Upper lobe of left lung (tissue), 6 donors: ENCODE data around the gene SPRR2A. TPM values are rescaled to one million over a fixed set of nuclear protein-coding genes. Genes with fewer than 3 reads are reported as not detected.
A peak's percentile ranks its signal among the peaks of the same experiment; 100 is the strongest.
"Not testable (repeated sequence)": the region's sequence is repeated elsewhere in the genome, so short reads cannot be mapped to it uniquely, and the experiment has no call there.

Experiments
- ATAC-seq, 2 donors: fragments of 200-7000 bp; cut with Tn5 transposase; one replicate each; pipeline ENCODE4 v1.9.1; 2022; ENCODE audit warnings: mild to moderate bottlenecking in 2 of 2, moderate library complexity in 2 of 2; ENCODE audit not compliant: low FRiP score in 2 of 2
- DNase-seq, 2 donors: peaks; one replicate each; pipeline ENCODE4 v3.0.0-alpha.2; 2019 to 2020
- H3K27ac ChIP-seq, 4 donors: fragments of 200-600 bp; sonication (generic); one replicate each; pipeline ENCODE4 v1.5.1; 2016 to 2019
- H3K27me3 ChIP-seq, 4 donors: fragments of 200-600 bp; sonication (generic); one replicate each; pipeline ENCODE4 v1.5.1; 2017 to 2019
- H3K36me3 ChIP-seq, 4 donors: fragments of 200-600 bp; sonication (generic); one replicate each; pipeline ENCODE4 v1.5.1; 2016 to 2019
- H3K4me1 ChIP-seq, 4 donors: fragments of 200-600 bp; sonication (generic); one replicate each; pipeline ENCODE4 v1.5.1; 2018 to 2019
- H3K4me3 ChIP-seq, 4 donors: fragments of 200-600 bp; sonication (generic); one replicate each; pipeline ENCODE4 v1.5.1; 2017 to 2019; ENCODE audit warnings: mild to moderate bottlenecking in 2 of 4, moderate library complexity in 1 of 4
- H3K9me3 ChIP-seq, 4 donors: fragments of 200-600 bp; sonication (generic); one replicate each; pipeline ENCODE4 v1.5.1; 2018 to 2019
- EP300 ChIP-seq, 4 donors: sonication (generic); formaldehyde crosslinking; IDR thresholded peaks; one replicate each; pipeline ENCODE4 v1.5.1; 2017; ENCODE audit warnings: antibody characterized with exemption in 4 of 4, control low read depth in 2 of 4
- POLR2A ChIP-seq, 4 donors: fragments of 450-650 bp; IDR thresholded peaks; one replicate each; pipeline ENCODE4 v1.5.1; 2016 to 2017; ENCODE audit warnings: antibody characterized with exemption in 4 of 4, mild to moderate bottlenecking in 2 of 4
- POLR2AphosphoS5 ChIP-seq, 2 donors: sonication (generic); formaldehyde crosslinking; IDR thresholded peaks; one replicate each; pipeline ENCODE4 v1.5.1; 2017; ENCODE audit warnings: antibody characterized with exemption in 2 of 2
- WGBS, 2 donors: methylation state at CpG; one replicate each; pipeline ENCODE4 v1.1.5; 2017 to 2018; 5-methylcytosine and 5-hydroxymethylcytosine counted together
- total RNA-seq, 6 donors: library from RNA; depleted of rRNA in 4 of 6; stranded (reverse); fragments of >200 nt in 4 of 6; gene quantifications; one replicate each; pipeline versions ENCODE4 v1.1.0 to v1.2.1, GENCODE V29; 2016 to 2021
- TF ChIP-seq, protein P1 (sequence below), 6 experiments: fragments of 450-650 bp in 4 of 6; fragments of 200-600 bp in 2 of 6; sonication (generic) in 2 of 6; IDR thresholded peaks; one replicate each; pipeline ENCODE4 v1.5.1; 2016 to 2019; ENCODE audit warnings: antibody characterized with exemption in 6 of 6
- donor health status: DM: no; HTN: no; CAD: no; lungs with moderate emphysema.
- donor health status: DM: no; HTN: yes; CAD: no; lungs with severe emphysema.

SPRR2A gene
- total RNA-seq, 6 donors from 2014 or later = not detected

- ATAC-seq = no peak
- no peaks in the 10 kb centered on the region for H3K36me3 ChIP-seq
- WGBS, 2 donors = 43 to 69% methylated on average over 2 of the region's 2 CpGs
- no peaks in the 10 kb centered on the region for H3K4me1 ChIP-seq
- TF ChIP-seq POLR2A (IDR thresholded peaks at IDR 0.05) = no peak
- TF ChIP-seq EP300 (IDR thresholded peaks at IDR 0.05) = no peak
- TF ChIP-seq POLR2AphosphoS5 (IDR thresholded peaks at IDR 0.05) = no peak
- TF ChIP-seq, protein P1, sequence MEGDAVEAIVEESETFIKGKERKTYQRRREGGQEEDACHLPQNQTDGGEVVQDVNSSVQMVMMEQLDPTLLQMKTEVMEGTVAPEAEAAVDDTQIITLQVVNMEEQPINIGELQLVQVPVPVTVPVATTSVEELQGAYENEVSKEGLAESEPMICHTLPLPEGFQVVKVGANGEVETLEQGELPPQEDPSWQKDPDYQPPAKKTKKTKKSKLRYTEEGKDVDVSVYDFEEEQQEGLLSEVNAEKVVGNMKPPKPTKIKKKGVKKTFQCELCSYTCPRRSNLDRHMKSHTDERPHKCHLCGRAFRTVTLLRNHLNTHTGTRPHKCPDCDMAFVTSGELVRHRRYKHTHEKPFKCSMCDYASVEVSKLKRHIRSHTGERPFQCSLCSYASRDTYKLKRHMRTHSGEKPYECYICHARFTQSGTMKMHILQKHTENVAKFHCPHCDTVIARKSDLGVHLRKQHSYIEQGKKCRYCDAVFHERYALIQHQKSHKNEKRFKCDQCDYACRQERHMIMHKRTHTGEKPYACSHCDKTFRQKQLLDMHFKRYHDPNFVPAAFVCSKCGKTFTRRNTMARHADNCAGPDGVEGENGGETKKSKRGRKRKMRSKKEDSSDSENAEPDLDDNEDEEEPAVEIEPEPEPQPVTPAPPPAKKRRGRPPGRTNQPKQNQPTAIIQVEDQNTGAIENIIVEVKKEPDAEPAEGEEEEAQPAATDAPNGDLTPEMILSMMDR (IDR thresholded peaks at IDR 0.05) = no peak
- no peak for DNase-seq
- no peak overlapping the region for H3K27ac ChIP-seq
- no peaks in the 10 kb centered on the region for H3K9me3 ChIP-seq
- H3K27me3 ChIP-seq = no peaks in the 10 kb centered on the region
- H3K4me3 ChIP-seq = no peak overlapping the region
These were observed 12.9 kb upstream of the SPRR2A start for GRCh38 chr1:153070243-153070642.

- Histone ChIP-seq H3K9me3 (no peaks in the 10 kb centered on the region), H3K4me3 (no peak overlapping the region), H3K4me1 (no peaks in the 10 kb centered on the region), H3K36me3 (no peaks in the 10 kb centered on the region), H3K27ac (no peak overlapping the region), H3K27me3 (no peaks in the 10 kb centered on the region)
- peak in 1 of 2 donors; percentile 26 for ATAC-seq
- WGBS, 2 donors = 57 to 58% methylated on average over 4 to 6 of the region's 6 CpGs
- no peak for TF ChIP-seq EP300 (IDR thresholded peaks at IDR 0.05)
- no peak for TF ChIP-seq POLR2AphosphoS5 (IDR thresholded peaks at IDR 0.05)
- no peak for TF ChIP-seq POLR2A (IDR thresholded peaks at IDR 0.05)
- TF ChIP-seq, protein P1 (IDR thresholded peaks at IDR 0.05) = no peak
- no peak for DNase-seq
These were observed 1.8 kb upstream of the SPRR2A start for GRCh38 chr1:153058826-153059784.

DNA sequence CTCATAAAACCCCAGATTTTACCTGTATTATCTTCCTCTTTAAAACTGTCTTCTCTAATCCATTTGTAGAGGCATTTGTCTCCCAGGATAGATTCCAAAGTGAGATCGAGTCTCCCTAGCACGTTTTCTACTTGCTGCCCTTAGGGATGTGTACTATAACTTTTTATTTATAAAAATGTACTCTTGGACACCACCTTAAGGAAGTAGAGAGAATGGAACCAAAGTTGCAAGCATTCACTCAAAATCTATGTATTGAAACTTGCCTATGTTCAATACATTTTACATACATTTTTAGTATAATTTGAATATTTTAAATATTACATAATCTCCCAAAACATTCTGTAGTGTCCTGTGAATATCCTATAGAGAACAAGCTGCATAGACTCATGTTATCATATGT is 842 bp upstream of the SPRR2A start:
- DNase-seq (no peak), ATAC-seq (no peak)
- Histone ChIP-seq H3K36me3 (no peaks in the 10 kb centered on the region), H3K4me3 (no peak overlapping the region), H3K9me3 (no peaks in the 10 kb centered on the region), H3K27me3 (no peaks in the 10 kb centered on the region), H3K4me1 (no peaks in the 10 kb centered on the region), H3K27ac (no peak overlapping the region)
- TF ChIP-seq, protein P1 (IDR thresholded peaks at IDR 0.05) = no peak
- TF ChIP-seq POLR2AphosphoS5 (IDR thresholded peaks at IDR 0.05) (no peak), EP300 (IDR thresholded peaks at IDR 0.05) (no peak), POLR2A (IDR thresholded peaks at IDR 0.05) (no peak)
- WGBS, 2 donors = 55 to 56% methylated on average over 2 of the region's 2 CpGs

GRCh38 chr1:153056111-153056510 is 1.2 kb downstream of the SPRR2A start:
- DNase-seq, H3K27me3 ChIP-seq, ATAC-seq, H3K9me3 ChIP-seq, H3K4me1 ChIP-seq, H3K27ac ChIP-seq, H3K36me3 ChIP-seq, H3K4me3 ChIP-seq: not testable (repeated sequence)
- WGBS, 2 donors = 52 to 57% methylated on average over 3 of the region's 3 CpGs

DNA sequence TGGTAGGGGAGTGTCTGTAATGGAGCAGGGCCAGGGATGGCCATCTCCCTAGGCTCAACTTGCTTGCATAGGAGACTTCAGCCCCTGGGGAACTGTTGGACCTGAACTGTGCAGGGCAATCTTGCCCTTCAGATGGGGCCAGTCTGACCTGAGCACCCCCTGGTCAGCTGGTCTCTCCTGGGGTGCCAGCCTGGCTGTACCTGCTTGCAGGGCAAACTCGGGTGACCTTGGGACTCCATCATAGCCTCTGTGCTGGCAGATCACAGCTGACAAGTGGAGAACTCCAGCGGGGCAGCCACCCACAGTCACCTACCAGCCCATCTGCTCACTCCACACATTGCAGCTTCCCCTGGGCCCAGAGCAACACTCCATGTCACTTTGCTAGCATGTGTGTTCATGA is 8.1 kb downstream of the SPRR2A start:
- ATAC-seq = peak in 1 of 2 donors; percentile 49
- H3K4me3 ChIP-seq = no peak overlapping the region

More for the DNA sequence above, 8.1 kb downstream of the SPRR2A start:
- no peak for TF ChIP-seq EP300 (IDR thresholded peaks at IDR 0.05)
- TF ChIP-seq, protein P1 (IDR thresholded peaks at IDR 0.05) = no peak
- TF ChIP-seq POLR2AphosphoS5 (IDR thresholded peaks at IDR 0.05) = no peak
- TF ChIP-seq POLR2A (IDR thresholded peaks at IDR 0.05) = no peak
- Histone ChIP-seq H3K27me3 (no peaks in the 10 kb centered on the region), H3K4me1 (no peaks in the 10 kb centered on the region), H3K9me3 (no peaks in the 10 kb centered on the region), H3K36me3 (no peaks in the 10 kb centered on the region), H3K27ac (no peak overlapping the region)
- DNase-seq = peak in 1 of 2 donors; percentile 6
- 71 to 83% methylated on average over 1 of the region's 2 CpGs for WGBS, 2 donors
